H1 (cell line): ENCODE results near the gene SNX7. TPM values are rescaled to one million over a fixed set of nuclear protein-coding genes. Genes with fewer than 3 reads are reported as not detected.

Experiments
- CTCF ChIA-PET: fragments of 300-600 bp; sonication (Branson Sonifier 250); formaldehyde crosslinking; loops from one replicate; lab custom pipeline; 2021; ENCODE audit not compliant: partially characterized antibody; lab: Charles Lee
- POLR2A ChIA-PET: fragments of 300-600 bp; sonication (Branson Sonifier 250); formaldehyde crosslinking; loops from one replicate; lab custom pipeline; 2021; ENCODE audit warnings: inconsistent platforms; ENCODE audit not compliant: partially characterized antibody; lab: Charles Lee
- DNase-seq, 2 experiments: peaks; one replicate each; pipeline versions ENCODE4 v3.0.0 to v3.0.0-alpha.2; 2010 to 2022; ENCODE audit warnings: low spot score in 2 of 2, low read depth in 1 of 2, mixed read lengths in 1 of 2
- FAIRE-seq: peaks from 2 replicates; lab custom pipeline; 2011; peaks lifted over from hg19 to GRCh38; lab: Jason Lieb, UNC
- H2AFZ ChIP-seq: 2 replicates; pipeline ENCODE4 v1.8.1; 2012; ENCODE audit warnings: low read length, inconsistent platforms
- H2AK5ac ChIP-seq: 2 replicates; pipeline ENCODE4 v1.6.1; 2013; ENCODE audit warnings: low read depth, low read length
- H2BK120ac ChIP-seq: replicated peaks from 2 replicates; pipeline ENCODE3; 2013; ENCODE audit warnings: low read depth, low read length, inconsistent platforms
- H2BK12ac ChIP-seq: 2 replicates; pipeline ENCODE4 v1.6.1; 2013; ENCODE audit warnings: low read depth, low read length
- H2BK15ac ChIP-seq: 2 replicates; pipeline ENCODE4 v1.6.1; 2013; ENCODE audit warnings: low read length
- H2BK20ac ChIP-seq: 2 replicates; pipeline ENCODE4 v1.6.1; 2013; ENCODE audit warnings: low read length
- H2BK5ac ChIP-seq: 2 replicates; pipeline ENCODE4 v1.6.1; 2013; ENCODE audit warnings: low read depth, low read length
- H3K14ac ChIP-seq: 2 replicates; pipeline ENCODE4 v1.6.1; 2013; ENCODE audit warnings: inconsistent platforms; ENCODE audit not compliant: insufficient read length
- H3K18ac ChIP-seq: 2 replicates; pipeline ENCODE4 v1.6.1; 2013; ENCODE audit warnings: low read length; ENCODE audit errors: extremely low read depth
- H3K23ac ChIP-seq: 2 replicates; pipeline ENCODE4 v1.6.1; 2013; ENCODE audit warnings: inconsistent platforms; ENCODE audit not compliant: insufficient read length
- H3K23me2 ChIP-seq: 2 replicates; pipeline ENCODE4 v1.6.1; 2013; ENCODE audit warnings: low read depth, low read length
- H3K27ac ChIP-seq: 2 replicates; pipeline ENCODE4 v1.6.1; 2011; ENCODE audit warnings: low read depth, low read length, inconsistent platforms
- H3K27me3 ChIP-seq, 4 experiments: replicated peaks in 1 of 4; 1 replicate in 1 of 4; 2 replicates in 3 of 4; pipeline versions ENCODE4 v1.6.1 to v1.8.1; 2011 to 2013; ENCODE audit warnings: low read length in 3 of 4, mild to moderate bottlenecking in 3 of 4, inconsistent platforms in 2 of 4, mixed read lengths in 2 of 4, moderate library complexity in 1 of 4; ENCODE audit not compliant: control insufficient read depth in 3 of 4, insufficient read depth in 3 of 4; ENCODE audit errors: extremely low read depth in 1 of 4
- H3K36me3 ChIP-seq, 4 experiments: 2 replicates each; pipeline versions ENCODE4 v1.6.1 to v1.8.1; 2011 to 2013; ENCODE audit warnings: mild to moderate bottlenecking in 4 of 4, low read length in 3 of 4, moderate library complexity in 2 of 4, control low read depth in 1 of 4, inconsistent platforms in 1 of 4; ENCODE audit not compliant: insufficient read depth in 4 of 4, control insufficient read depth in 2 of 4
- H3K4ac ChIP-seq: replicated peaks from 2 replicates; pipeline ENCODE3; 2013; ENCODE audit warnings: low read length, low read depth, mixed read lengths, inconsistent platforms; ENCODE audit not compliant: insufficient read length
- H3K4me1 ChIP-seq, 4 experiments: replicated peaks in 1 of 4; 1 replicate in 1 of 4; 2 replicates in 3 of 4; pipeline versions ENCODE4 v1.6.1 to v1.8.1; 2011 to 2013; ENCODE audit warnings: low read length in 3 of 4, inconsistent platforms in 2 of 4, mixed read lengths in 1 of 4; ENCODE audit not compliant: insufficient read depth in 4 of 4, control insufficient read depth in 3 of 4
- H3K4me2 ChIP-seq, 2 experiments: 2 replicates each; pipeline versions ENCODE4 v1.6.1 to v1.8.1; 2011 to 2013; ENCODE audit warnings: low read depth in 2 of 2, low read length in 2 of 2, control low read depth in 1 of 2, inconsistent platforms in 1 of 2, mild to moderate bottlenecking in 1 of 2; ENCODE audit not compliant: insufficient read depth in 1 of 2
- H3K4me3 ChIP-seq, 4 experiments: fragments of 200-600, 300-600 bp in 1 of 4; sonication (generic), shearing (Covaris generic), sonication (Bioruptor Twin) in 1 of 4; 2 replicates each; pipeline versions ENCODE4 v1.5.1 to v1.8.1; 2011 to 2016; ENCODE audit warnings: low read length in 4 of 4, low read depth in 3 of 4, control low read depth in 2 of 4, inconsistent platforms in 2 of 4, mild to moderate bottlenecking in 2 of 4, mixed read lengths in 1 of 4, moderate library complexity in 1 of 4; ENCODE audit not compliant: insufficient read depth in 2 of 4; ENCODE audit errors: extremely low read depth in 1 of 4
- H3K56ac ChIP-seq: replicated peaks from 2 replicates; pipeline ENCODE3; 2013; ENCODE audit warnings: low read depth, mild to moderate bottlenecking, mixed read lengths, low read length, inconsistent platforms; ENCODE audit not compliant: insufficient read length
- H3K79me1 ChIP-seq: 2 replicates; pipeline ENCODE4 v1.6.1; 2013; ENCODE audit warnings: low read depth, low read length, control low read depth
- H3K79me2 ChIP-seq, 2 experiments: 2 replicates each; pipeline versions ENCODE4 v1.6.1 to v1.8.1; 2012 to 2013; ENCODE audit warnings: low read length in 2 of 2, mild to moderate bottlenecking in 2 of 2, inconsistent platforms in 1 of 2; ENCODE audit not compliant: insufficient read depth in 2 of 2, control insufficient read depth in 1 of 2
- H3K9ac ChIP-seq, 4 experiments: replicated peaks in 1 of 4; 1 replicate in 1 of 4; 2 replicates in 3 of 4; pipeline versions ENCODE4 v1.6.1 to v1.8.1; 2011 to 2013; ENCODE audit warnings: low read depth in 3 of 4, low read length in 3 of 4, control low read depth in 2 of 4, mild to moderate bottlenecking in 2 of 4, moderate library complexity in 2 of 4, inconsistent platforms in 1 of 4; ENCODE audit errors: extremely low read depth in 1 of 4
- H3K9me3 ChIP-seq, 2 experiments: 2 replicates each; pipeline versions ENCODE4 v1.6.1 to v1.8.1; 2012 to 2013; ENCODE audit warnings: mild to moderate bottlenecking in 2 of 2, moderate library complexity in 2 of 2, control low read depth in 1 of 2, inconsistent platforms in 1 of 2, low read depth in 1 of 2, low read length in 1 of 2, mixed read lengths in 1 of 2; ENCODE audit not compliant: insufficient read depth in 2 of 2
- H4K20me1 ChIP-seq, 2 experiments: replicated peaks in 1 of 2; 2 replicates each; pipeline versions ENCODE3 to v1.8.1; 2011 to 2013; ENCODE audit warnings: inconsistent platforms in 2 of 2, low read length in 2 of 2, mild to moderate bottlenecking in 1 of 2; ENCODE audit not compliant: insufficient read depth in 2 of 2, control insufficient read depth in 1 of 2
- H4K5ac ChIP-seq: 2 replicates; pipeline ENCODE4 v1.6.1; 2013; ENCODE audit warnings: low read length, low read depth, mixed read lengths, inconsistent platforms; ENCODE audit not compliant: insufficient read length
- H4K8ac ChIP-seq: 2 replicates; pipeline ENCODE4 v1.8.0; 2013; ENCODE audit warnings: mild to moderate bottlenecking, moderate library complexity, low read length, inconsistent platforms; ENCODE audit not compliant: insufficient read depth; ENCODE audit errors: extremely low read depth
- H4K91ac ChIP-seq: replicated peaks from 2 replicates; pipeline ENCODE3; 2013; ENCODE audit warnings: low read length, mixed read lengths, inconsistent platforms; ENCODE audit not compliant: insufficient read length
- BCL11A ChIP-seq, 2 experiments: IDR thresholded peaks; one replicate each; pipeline ENCODE4 v1.6.1; 2011; ENCODE audit warnings: low read depth in 2 of 2, low read length in 2 of 2, mild to moderate bottlenecking in 2 of 2
- CHD2 ChIP-seq: IDR thresholded peaks from 2 replicates; pipeline ENCODE4 v1.6.1; 2012; ENCODE audit warnings: low read length, improper control_type of control experiment
- CTBP2 ChIP-seq: IDR thresholded peaks from 2 replicates; pipeline ENCODE4 v1.7.0; 2011; ENCODE audit warnings: borderline replicate concordance, mild to moderate bottlenecking, moderate library complexity, mixed read lengths, low read length; ENCODE audit not compliant: insufficient read depth, insufficient read length
- KDM4A ChIP-seq: IDR thresholded peaks from one replicate; pipeline ENCODE4 v1.7.1; 2012; ENCODE audit warnings: low read depth, mild to moderate bottlenecking, moderate library complexity, low read length, inconsistent platforms; ENCODE audit not compliant: severe bottlenecking
- NRF1 ChIP-seq: IDR thresholded peaks from 2 replicates; pipeline ENCODE4 v1.6.1; 2011; ENCODE audit warnings: mild to moderate bottlenecking, low read depth, low read length, improper control_type of control experiment
- PHF8 ChIP-seq: fragments of 200-600 bp; sonication (generic); conservative IDR thresholded peaks from 2 replicates; pipeline ENCODE4 v1.7.1; 2012; ENCODE audit warnings: low read depth, mild to moderate bottlenecking, inconsistent platforms, low read length, moderate library complexity
- RAD21 ChIP-seq, 2 experiments: IDR thresholded peaks in 1 of 2; conservative IDR thresholded peaks in 1 of 2; 2 replicates each; pipeline ENCODE4 v1.6.1; 2011; ENCODE audit warnings: low read depth in 2 of 2, low read length in 2 of 2, improper control_type of control experiment in 1 of 2, inconsistent platforms in 1 of 2, mild to moderate bottlenecking in 1 of 2, moderate library complexity in 1 of 2
- SAP30 ChIP-seq: fragments of 300-600 bp; sonication (generic); IDR thresholded peaks from 2 replicates; pipeline ENCODE4 v1.7.1; 2012; ENCODE audit warnings: low read length, moderate library complexity, mild to moderate bottlenecking, inconsistent platforms; ENCODE audit not compliant: insufficient read depth, insufficient replicate concordance
- SIRT6 ChIP-seq: IDR thresholded peaks from one replicate; pipeline ENCODE4 v1.7.1; 2012; ENCODE audit warnings: low read length, inconsistent platforms
- SIX5 ChIP-seq: IDR thresholded peaks from 2 replicates; pipeline ENCODE4 v1.6.1; 2011; ENCODE audit warnings: mild to moderate bottlenecking, low read depth, low read length
- SP2 ChIP-seq: IDR thresholded peaks from 2 replicates; pipeline ENCODE4 v1.6.1; 2012; ENCODE audit warnings: mild to moderate bottlenecking, low read length, inconsistent platforms
- TBP ChIP-seq: IDR thresholded peaks from 2 replicates; pipeline ENCODE4 v1.6.1; 2011; ENCODE audit warnings: low read depth, low read length, improper control_type of control experiment
- YY1 ChIP-seq: IDR thresholded peaks from 2 replicates; pipeline ENCODE4 v1.6.1; 2011; ENCODE audit warnings: low read depth, mild to moderate bottlenecking, low read length
- WGBS, 2 experiments: shearing (Covaris generic) in 1 of 2; methylation state at CpG; one replicate each; pipeline versions ENCODE4 v1.1.6 to v1.1.7; 2013 to 2015; ENCODE audit warnings: low lambda C conversion rate in 2 of 2, mixed read lengths in 2 of 2, inconsistent platforms in 1 of 2, low coverage in 1 of 2, missing lambda C conversion rate in 1 of 2; ENCODE audit not compliant: insufficient replicate concordance in 2 of 2, insufficient coverage in 1 of 2, insufficient read length in 1 of 2; ENCODE audit errors: extremely low coverage in 1 of 2, missing lambda C conversion rate in 1 of 2; 5-methylcytosine and 5-hydroxymethylcytosine counted together
- polyA plus RNA-seq, 7 experiments: library from polyadenylated mRNA; depleted of rRNA in 3 of 7; stranded (reverse) in 5 of 7; unstranded in 2 of 7; fragments of >200 nt in 5 of 7; fragments of 200-250 nt in 2 of 7; gene quantifications; 1 replicate in 5 of 7; 2 replicates in 1 of 7; 4 replicates in 1 of 7; pipeline versions ENCODE4 v1.2.1 to v1.2.3, GENCODE V29; 2011 to 2013; ENCODE audit warnings: missing spikeins in 2 of 7, mixed read lengths in 2 of 7
- total RNA-seq: library from RNA; stranded (reverse); fragmentation: NEBNext Ultra II Directional; extraction: Animal tissue kit (Norgen Biotek cat#: 25700); gene quantifications from 2 replicates; pipeline ENCODE4 v1.2.1, GENCODE V29; 2021
- TF ChIP-seq, protein P1 (sequence below): IDR thresholded peaks from 2 replicates; pipeline ENCODE4 v1.6.1; 2011; ENCODE audit warnings: low read length, improper control_type of control experiment

Gene SNX7
- total and polyA plus RNA-seq, 2 of the 8 experiments (the other 6 are each of a cell fraction or from before 2014, with no cell fraction given): 9.2 to 23.8 TPM

DNA sequence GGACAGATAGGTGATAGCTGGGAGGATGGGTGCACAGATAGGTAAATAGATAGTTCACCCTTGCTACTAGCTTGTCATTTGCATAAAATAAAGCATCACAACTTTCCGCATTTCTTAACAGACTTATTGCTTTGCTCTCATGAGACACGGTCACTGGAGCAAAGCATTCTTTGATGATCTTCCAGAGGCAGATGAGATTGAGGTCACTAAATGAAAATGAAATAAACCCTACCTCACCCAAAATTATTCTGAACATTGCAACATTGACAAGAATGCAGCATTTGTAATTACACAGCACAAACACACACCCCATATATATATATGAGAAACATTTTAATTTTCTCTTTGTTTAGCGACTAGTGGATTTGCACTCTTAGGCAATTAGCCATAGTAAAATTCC, 107.6 kb downstream of the SNX7 start:
- ChIA-PET POLR2A (no interaction called here), CTCF (interaction anchor here (0.8 to 2.9 kb wide), 2 partner anchors 8 to 27 kb away, joined by 3 to 14 read pairs; no protein-coding TSS in a partner anchor)
- Histone ChIP-seq H3K4me3 (no peak overlapping the region), H4K8ac (no peak overlapping the region), H2BK20ac (no peak overlapping the region), H2BK5ac (no peak overlapping the region), H2BK120ac (no peak overlapping the region), H3K56ac (no peak overlapping the region), H3K4me1 (no peaks in the 10 kb centered on the region), H3K9ac (no peak overlapping the region), H4K20me1 (no peaks in the 10 kb centered on the region), H2BK12ac (no peak overlapping the region), H3K4me2 (no peak overlapping the region), H3K79me1 (no peaks in the 10 kb centered on the region), H3K27ac (no peak overlapping the region), H3K14ac (no peak overlapping the region), H3K4ac (no peak overlapping the region), H2AK5ac (no peak overlapping the region), H3K79me2 (no peaks in the 10 kb centered on the region), H3K23me2 (no peaks in the 10 kb centered on the region), H3K18ac (no peak overlapping the region), H3K27me3 (no peaks in the 10 kb centered on the region), H3K9me3 (no peaks in the 10 kb centered on the region), H4K91ac (no peak overlapping the region), H2BK15ac (no peak overlapping the region), H3K36me3 (no peaks in the 10 kb centered on the region), H3K23ac (no peak overlapping the region), H2AFZ (no peak overlapping the region), H4K5ac (no peak overlapping the region)
- FAIRE-seq: no peak
- no peak for DNase-seq
- WGBS, 2 experiments: 43% methylated on average over 3 of the region's 3 CpGs; no CpG with 5 or more reads in 1 of the 2 experiments
- no peak for TF ChIP-seq KDM4A
- TF ChIP-seq SIRT6: no peak
- TF ChIP-seq, protein P1, sequence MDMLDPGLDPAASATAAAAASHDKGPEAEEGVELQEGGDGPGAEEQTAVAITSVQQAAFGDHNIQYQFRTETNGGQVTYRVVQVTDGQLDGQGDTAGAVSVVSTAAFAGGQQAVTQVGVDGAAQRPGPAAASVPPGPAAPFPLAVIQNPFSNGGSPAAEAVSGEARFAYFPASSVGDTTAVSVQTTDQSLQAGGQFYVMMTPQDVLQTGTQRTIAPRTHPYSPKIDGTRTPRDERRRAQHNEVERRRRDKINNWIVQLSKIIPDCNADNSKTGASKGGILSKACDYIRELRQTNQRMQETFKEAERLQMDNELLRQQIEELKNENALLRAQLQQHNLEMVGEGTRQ: no peak
- TF ChIP-seq CTBP2: no peak
- no peak for TF ChIP-seq BCL11A (IDR thresholded peaks at IDR 0.05; ENCODE audit: low read depth in 2 of 2, low read length in 2 of 2)
- TF ChIP-seq RAD21 (IDR thresholded peaks at IDR 0.05 in 1 of 2, conservative IDR thresholded peaks at IDR 0.05 in 1 of 2; ENCODE audit: low read depth in 2 of 2, low read length in 2 of 2): no peak
- TF ChIP-seq CHD2: no peak
- TF ChIP-seq YY1: no peak
- TF ChIP-seq TBP: no peak
- TF ChIP-seq SP2: no peak
- no peak for TF ChIP-seq SIX5
- no peak for TF ChIP-seq SAP30
- no peak for TF ChIP-seq PHF8
- TF ChIP-seq NRF1: no peak
